Ovary (tissue), 3 donors: ENCODE results near the gene ABCB1.

Source experiments
- EP300 ChIP-seq: sonication (generic); formaldehyde crosslinking; IDR thresholded peaks from one replicate; pipeline ENCODE4 v1.6.1; 2017; ENCODE audit warnings: antibody characterized with exemption
- POLR2A ChIP-seq: fragments of 450-650 bp; IDR thresholded peaks from one replicate; pipeline ENCODE4 v1.6.1; 2017; ENCODE audit warnings: antibody characterized with exemption, mild to moderate bottlenecking, moderate library complexity
- TF ChIP-seq, protein P1 (sequence below), 3 donors: fragments of 450-650 bp in 2 of 3; fragments of 200-600 bp in 1 of 3; IDR thresholded peaks; one replicate each; pipeline versions ENCODE4 v1.5.1 to v1.8.0; 2016 to 2022; ENCODE audit warnings: antibody characterized with exemption in 3 of 3, mild to moderate bottlenecking in 1 of 3
- donor health status: DM: no; HTN: no; CAD: no.

DNA sequence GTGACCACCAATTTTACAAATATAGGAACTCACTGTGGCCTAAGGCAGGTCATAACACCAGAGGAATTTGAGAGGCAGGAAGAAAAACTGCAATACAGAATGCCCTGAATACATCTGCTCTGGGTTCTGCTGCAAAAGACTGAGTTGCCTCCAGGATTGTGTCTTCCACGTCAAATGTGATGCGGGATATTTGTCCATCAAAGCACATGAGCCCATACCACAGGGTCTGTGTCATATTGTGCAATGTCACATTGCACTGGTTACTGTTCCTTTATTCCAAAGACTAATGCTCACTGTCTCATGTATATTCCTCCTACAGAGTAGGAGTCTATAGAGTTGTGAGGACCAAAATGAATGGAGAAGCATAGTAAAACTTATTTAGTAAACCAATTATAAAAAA is 66.6 kb downstream of the ABCB1 start:
- TF ChIP-seq POLR2A (no peak), EP300 (no peak)
- TF ChIP-seq, protein P1, sequence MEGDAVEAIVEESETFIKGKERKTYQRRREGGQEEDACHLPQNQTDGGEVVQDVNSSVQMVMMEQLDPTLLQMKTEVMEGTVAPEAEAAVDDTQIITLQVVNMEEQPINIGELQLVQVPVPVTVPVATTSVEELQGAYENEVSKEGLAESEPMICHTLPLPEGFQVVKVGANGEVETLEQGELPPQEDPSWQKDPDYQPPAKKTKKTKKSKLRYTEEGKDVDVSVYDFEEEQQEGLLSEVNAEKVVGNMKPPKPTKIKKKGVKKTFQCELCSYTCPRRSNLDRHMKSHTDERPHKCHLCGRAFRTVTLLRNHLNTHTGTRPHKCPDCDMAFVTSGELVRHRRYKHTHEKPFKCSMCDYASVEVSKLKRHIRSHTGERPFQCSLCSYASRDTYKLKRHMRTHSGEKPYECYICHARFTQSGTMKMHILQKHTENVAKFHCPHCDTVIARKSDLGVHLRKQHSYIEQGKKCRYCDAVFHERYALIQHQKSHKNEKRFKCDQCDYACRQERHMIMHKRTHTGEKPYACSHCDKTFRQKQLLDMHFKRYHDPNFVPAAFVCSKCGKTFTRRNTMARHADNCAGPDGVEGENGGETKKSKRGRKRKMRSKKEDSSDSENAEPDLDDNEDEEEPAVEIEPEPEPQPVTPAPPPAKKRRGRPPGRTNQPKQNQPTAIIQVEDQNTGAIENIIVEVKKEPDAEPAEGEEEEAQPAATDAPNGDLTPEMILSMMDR (IDR thresholded peaks at IDR 0.05) = no peak
